H1 (cell line): ENCODE measurements around the gene GMCL2. TPM values are rescaled to one million over a fixed set of nuclear protein-coding genes. Genes with fewer than 3 reads are reported as not detected.

ENCODE experiments used
- CTCF ChIA-PET: fragments of 300-600 bp; sonication (Branson Sonifier 250); formaldehyde crosslinking; loops from one replicate; lab custom pipeline; 2021; ENCODE audit not compliant: partially characterized antibody; lab: Charles Lee
- POLR2A ChIA-PET: fragments of 300-600 bp; sonication (Branson Sonifier 250); formaldehyde crosslinking; loops from one replicate; lab custom pipeline; 2021; ENCODE audit warnings: inconsistent platforms; ENCODE audit not compliant: partially characterized antibody; lab: Charles Lee
- DNase-seq, 2 experiments: peaks; one replicate each; pipeline versions ENCODE4 v3.0.0 to v3.0.0-alpha.2; 2010 to 2022; ENCODE audit warnings: low spot score in 2 of 2, low read depth in 1 of 2, mixed read lengths in 1 of 2
- FAIRE-seq: peaks from 2 replicates; lab custom pipeline; 2011; peaks lifted over from hg19 to GRCh38; lab: Jason Lieb, UNC
- H2AFZ ChIP-seq: 2 replicates; pipeline ENCODE4 v1.8.1; 2012; ENCODE audit warnings: low read length, inconsistent platforms
- H2AK5ac ChIP-seq: 2 replicates; pipeline ENCODE4 v1.6.1; 2013; ENCODE audit warnings: low read depth, low read length
- H2BK120ac ChIP-seq: replicated peaks from 2 replicates; pipeline ENCODE3; 2013; ENCODE audit warnings: low read depth, low read length, inconsistent platforms
- H2BK12ac ChIP-seq: 2 replicates; pipeline ENCODE4 v1.6.1; 2013; ENCODE audit warnings: low read depth, low read length
- H2BK15ac ChIP-seq: 2 replicates; pipeline ENCODE4 v1.6.1; 2013; ENCODE audit warnings: low read length
- H2BK20ac ChIP-seq: 2 replicates; pipeline ENCODE4 v1.6.1; 2013; ENCODE audit warnings: low read length
- H2BK5ac ChIP-seq: 2 replicates; pipeline ENCODE4 v1.6.1; 2013; ENCODE audit warnings: low read depth, low read length
- H3K14ac ChIP-seq: 2 replicates; pipeline ENCODE4 v1.6.1; 2013; ENCODE audit warnings: inconsistent platforms; ENCODE audit not compliant: insufficient read length
- H3K18ac ChIP-seq: 2 replicates; pipeline ENCODE4 v1.6.1; 2013; ENCODE audit warnings: low read length; ENCODE audit errors: extremely low read depth
- H3K23ac ChIP-seq: 2 replicates; pipeline ENCODE4 v1.6.1; 2013; ENCODE audit warnings: inconsistent platforms; ENCODE audit not compliant: insufficient read length
- H3K23me2 ChIP-seq: 2 replicates; pipeline ENCODE4 v1.6.1; 2013; ENCODE audit warnings: low read depth, low read length
- H3K27ac ChIP-seq: 2 replicates; pipeline ENCODE4 v1.6.1; 2011; ENCODE audit warnings: low read depth, low read length, inconsistent platforms
- H3K27me3 ChIP-seq, 4 experiments: replicated peaks in 1 of 4; 1 replicate in 1 of 4; 2 replicates in 3 of 4; pipeline versions ENCODE4 v1.6.1 to v1.8.1; 2011 to 2013; ENCODE audit warnings: low read length in 3 of 4, mild to moderate bottlenecking in 3 of 4, inconsistent platforms in 2 of 4, mixed read lengths in 2 of 4, moderate library complexity in 1 of 4; ENCODE audit not compliant: control insufficient read depth in 3 of 4, insufficient read depth in 3 of 4; ENCODE audit errors: extremely low read depth in 1 of 4
- H3K36me3 ChIP-seq, 4 experiments: 2 replicates each; pipeline versions ENCODE4 v1.6.1 to v1.8.1; 2011 to 2013; ENCODE audit warnings: mild to moderate bottlenecking in 4 of 4, low read length in 3 of 4, moderate library complexity in 2 of 4, control low read depth in 1 of 4, inconsistent platforms in 1 of 4; ENCODE audit not compliant: insufficient read depth in 4 of 4, control insufficient read depth in 2 of 4
- H3K4ac ChIP-seq: replicated peaks from 2 replicates; pipeline ENCODE3; 2013; ENCODE audit warnings: low read length, low read depth, mixed read lengths, inconsistent platforms; ENCODE audit not compliant: insufficient read length
- H3K4me1 ChIP-seq, 4 experiments: replicated peaks in 1 of 4; 1 replicate in 1 of 4; 2 replicates in 3 of 4; pipeline versions ENCODE4 v1.6.1 to v1.8.1; 2011 to 2013; ENCODE audit warnings: low read length in 3 of 4, inconsistent platforms in 2 of 4, mixed read lengths in 1 of 4; ENCODE audit not compliant: insufficient read depth in 4 of 4, control insufficient read depth in 3 of 4
- H3K4me2 ChIP-seq, 2 experiments: 2 replicates each; pipeline versions ENCODE4 v1.6.1 to v1.8.1; 2011 to 2013; ENCODE audit warnings: low read depth in 2 of 2, low read length in 2 of 2, control low read depth in 1 of 2, inconsistent platforms in 1 of 2, mild to moderate bottlenecking in 1 of 2; ENCODE audit not compliant: insufficient read depth in 1 of 2
- H3K4me3 ChIP-seq, 4 experiments: fragments of 200-600, 300-600 bp in 1 of 4; sonication (generic), shearing (Covaris generic), sonication (Bioruptor Twin) in 1 of 4; 2 replicates each; pipeline versions ENCODE4 v1.5.1 to v1.8.1; 2011 to 2016; ENCODE audit warnings: low read length in 4 of 4, low read depth in 3 of 4, control low read depth in 2 of 4, inconsistent platforms in 2 of 4, mild to moderate bottlenecking in 2 of 4, mixed read lengths in 1 of 4, moderate library complexity in 1 of 4; ENCODE audit not compliant: insufficient read depth in 2 of 4; ENCODE audit errors: extremely low read depth in 1 of 4
- H3K56ac ChIP-seq: replicated peaks from 2 replicates; pipeline ENCODE3; 2013; ENCODE audit warnings: low read depth, mild to moderate bottlenecking, mixed read lengths, low read length, inconsistent platforms; ENCODE audit not compliant: insufficient read length
- H3K79me1 ChIP-seq: 2 replicates; pipeline ENCODE4 v1.6.1; 2013; ENCODE audit warnings: low read depth, low read length, control low read depth
- H3K79me2 ChIP-seq, 2 experiments: 2 replicates each; pipeline versions ENCODE4 v1.6.1 to v1.8.1; 2012 to 2013; ENCODE audit warnings: low read length in 2 of 2, mild to moderate bottlenecking in 2 of 2, inconsistent platforms in 1 of 2; ENCODE audit not compliant: insufficient read depth in 2 of 2, control insufficient read depth in 1 of 2
- H3K9ac ChIP-seq, 4 experiments: replicated peaks in 1 of 4; 1 replicate in 1 of 4; 2 replicates in 3 of 4; pipeline versions ENCODE4 v1.6.1 to v1.8.1; 2011 to 2013; ENCODE audit warnings: low read depth in 3 of 4, low read length in 3 of 4, control low read depth in 2 of 4, mild to moderate bottlenecking in 2 of 4, moderate library complexity in 2 of 4, inconsistent platforms in 1 of 4; ENCODE audit errors: extremely low read depth in 1 of 4
- H3K9me3 ChIP-seq, 2 experiments: 2 replicates each; pipeline versions ENCODE4 v1.6.1 to v1.8.1; 2012 to 2013; ENCODE audit warnings: mild to moderate bottlenecking in 2 of 2, moderate library complexity in 2 of 2, control low read depth in 1 of 2, inconsistent platforms in 1 of 2, low read depth in 1 of 2, low read length in 1 of 2, mixed read lengths in 1 of 2; ENCODE audit not compliant: insufficient read depth in 2 of 2
- H4K20me1 ChIP-seq, 2 experiments: replicated peaks in 1 of 2; 2 replicates each; pipeline versions ENCODE3 to v1.8.1; 2011 to 2013; ENCODE audit warnings: inconsistent platforms in 2 of 2, low read length in 2 of 2, mild to moderate bottlenecking in 1 of 2; ENCODE audit not compliant: insufficient read depth in 2 of 2, control insufficient read depth in 1 of 2
- H4K5ac ChIP-seq: 2 replicates; pipeline ENCODE4 v1.6.1; 2013; ENCODE audit warnings: low read length, low read depth, mixed read lengths, inconsistent platforms; ENCODE audit not compliant: insufficient read length
- H4K8ac ChIP-seq: 2 replicates; pipeline ENCODE4 v1.8.0; 2013; ENCODE audit warnings: mild to moderate bottlenecking, moderate library complexity, low read length, inconsistent platforms; ENCODE audit not compliant: insufficient read depth; ENCODE audit errors: extremely low read depth
- H4K91ac ChIP-seq: replicated peaks from 2 replicates; pipeline ENCODE3; 2013; ENCODE audit warnings: low read length, mixed read lengths, inconsistent platforms; ENCODE audit not compliant: insufficient read length
- ATF3 ChIP-seq: IDR thresholded peaks from 2 replicates; pipeline ENCODE4 v1.6.1; 2011; ENCODE audit warnings: low read depth, mild to moderate bottlenecking, low read length; ENCODE audit not compliant: insufficient read depth
- BACH1 ChIP-seq: IDR thresholded peaks from 2 replicates; pipeline ENCODE4 v1.6.1; 2012; ENCODE audit warnings: low read length, improper control_type of control experiment
- CEBPB ChIP-seq: IDR thresholded peaks from 2 replicates; pipeline ENCODE4 v1.6.1; 2012; ENCODE audit warnings: low read depth, low read length
- GTF2F1 ChIP-seq: IDR thresholded peaks from 2 replicates; pipeline ENCODE4 v1.6.1; 2012; ENCODE audit warnings: low read depth, low read length, improper control_type of control experiment, borderline replicate concordance
- KDM1A ChIP-seq: fragments of 200-600, 300-600 bp; sonication (generic); IDR thresholded peaks from 2 replicates; pipeline ENCODE4 v1.7.1; 2016; ENCODE audit warnings: mild to moderate bottlenecking, low read length, borderline replicate concordance
- POU5F1 ChIP-seq: IDR thresholded peaks from 2 replicates; pipeline ENCODE4 v1.6.1; 2011; ENCODE audit warnings: low read depth, mild to moderate bottlenecking, low read length, moderate library complexity
- RAD21 ChIP-seq, 2 experiments: IDR thresholded peaks in 1 of 2; conservative IDR thresholded peaks in 1 of 2; 2 replicates each; pipeline ENCODE4 v1.6.1; 2011; ENCODE audit warnings: low read depth in 2 of 2, low read length in 2 of 2, improper control_type of control experiment in 1 of 2, inconsistent platforms in 1 of 2, mild to moderate bottlenecking in 1 of 2, moderate library complexity in 1 of 2
- RFX5 ChIP-seq: IDR thresholded peaks from 2 replicates; pipeline ENCODE4 v1.6.1; 2011; ENCODE audit warnings: low read depth, low read length, improper control_type of control experiment, borderline replicate concordance
- RNF2 ChIP-seq: fragments of 200-900, 300-1000 bp; sonication (generic); IDR thresholded peaks from 2 replicates; pipeline ENCODE4 v1.7.1; 2016; ENCODE audit warnings: borderline replicate concordance, low read depth, mild to moderate bottlenecking, antibody characterized with exemption, low read length; ENCODE audit not compliant: poor library complexity, severe bottlenecking; ENCODE audit errors: missing control alignments
- RXRA ChIP-seq: IDR thresholded peaks from 2 replicates; pipeline ENCODE4 v1.6.1; 2011; ENCODE audit warnings: low read depth, mild to moderate bottlenecking, low read length, moderate library complexity; ENCODE audit not compliant: insufficient read depth
- SP1 ChIP-seq: IDR thresholded peaks from 2 replicates; pipeline ENCODE4 v1.6.1; 2011; ENCODE audit warnings: low read depth, low read length
- TAF7 ChIP-seq: optimal IDR thresholded peaks from 2 replicates; pipeline ENCODE3; 2011; ENCODE audit warnings: low read depth, mild to moderate bottlenecking, inconsistent platforms, low read length, moderate library complexity, borderline replicate concordance
- TEAD4 ChIP-seq: IDR thresholded peaks from 2 replicates; pipeline ENCODE4 v1.6.1; 2012; ENCODE audit warnings: low read depth, low read length, inconsistent platforms, mixed read lengths
- WGBS, 2 experiments: shearing (Covaris generic) in 1 of 2; methylation state at CpG; one replicate each; pipeline versions ENCODE4 v1.1.6 to v1.1.7; 2013 to 2015; ENCODE audit warnings: low lambda C conversion rate in 2 of 2, mixed read lengths in 2 of 2, inconsistent platforms in 1 of 2, low coverage in 1 of 2, missing lambda C conversion rate in 1 of 2; ENCODE audit not compliant: insufficient replicate concordance in 2 of 2, insufficient coverage in 1 of 2, insufficient read length in 1 of 2; ENCODE audit errors: extremely low coverage in 1 of 2, missing lambda C conversion rate in 1 of 2; 5-methylcytosine and 5-hydroxymethylcytosine counted together
- polyA plus RNA-seq, 7 experiments: library from polyadenylated mRNA; depleted of rRNA in 3 of 7; stranded (reverse) in 5 of 7; unstranded in 2 of 7; fragments of >200 nt in 5 of 7; fragments of 200-250 nt in 2 of 7; gene quantifications; 1 replicate in 5 of 7; 2 replicates in 1 of 7; 4 replicates in 1 of 7; pipeline versions ENCODE4 v1.2.1 to v1.2.3, GENCODE V29; 2011 to 2013; ENCODE audit warnings: missing spikeins in 2 of 7, mixed read lengths in 2 of 7
- total RNA-seq: library from RNA; stranded (reverse); fragmentation: NEBNext Ultra II Directional; extraction: Animal tissue kit (Norgen Biotek cat#: 25700); gene quantifications from 2 replicates; pipeline ENCODE4 v1.2.1, GENCODE V29; 2021

Gene GMCL2
- total and polyA plus RNA-seq, 2 of the 8 experiments (the other 6 are each of a cell fraction or from before 2014, with no cell fraction given) = 0.13 TPM; not detected in 1

- H2BK15ac ChIP-seq = no peak overlapping the region
- no peak overlapping the region for H3K4ac ChIP-seq
- DNase-seq (no peak), FAIRE-seq (no peak)
- no peak overlapping the region for H2BK12ac ChIP-seq
- no peak overlapping the region for H3K4me2 ChIP-seq
- H3K23me2 ChIP-seq = no peaks in the 10 kb centered on the region
- H3K18ac ChIP-seq = no peak overlapping the region
- no peaks in the 10 kb centered on the region for H3K79me1 ChIP-seq
- no peaks in the 10 kb centered on the region for H3K79me2 ChIP-seq
- no peak overlapping the region for H3K23ac ChIP-seq
- H3K4me1 ChIP-seq = peaks cover 0 to 2% (median 0%) of the 10 kb centered on the region in 4 experiments; a peak in 2 of 7 replicates
- H3K9ac ChIP-seq = no peak overlapping the region
- no peak overlapping the region for H4K91ac ChIP-seq
- no peak overlapping the region for H3K4me3 ChIP-seq
- ChIA-PET POLR2A (interaction anchor here (1.0 to 40.7 kb wide), 10 partner anchors 8 to 68 kb away, joined by 3 to 1250 read pairs (median 11); partner anchors contain the start of genes N4BP3, NHP2 and RMND5B), CTCF (interaction anchor here (0.9 to 24.6 kb wide), 10 partner anchors 7 to 65 kb away, joined by 3 to 515 read pairs (median 4); partner anchors contain the start of gene NHP2)
- no peaks in the 10 kb centered on the region for H3K9me3 ChIP-seq
- no peak overlapping the region for H4K8ac ChIP-seq
- H2BK120ac ChIP-seq = no peak overlapping the region
- no peak overlapping the region for H4K5ac ChIP-seq
- no peak overlapping the region for H2BK20ac ChIP-seq
- H4K20me1 ChIP-seq = peaks cover 9 to 20% of the 10 kb centered on the region in 2 experiments
- no peak overlapping the region for H2AK5ac ChIP-seq
- no peak overlapping the region for H3K27ac ChIP-seq
- WGBS, 2 experiments = 90% methylated on average over 18 of the region's 20 CpGs; no CpG with 5 or more reads in 1 of the 2 experiments
- H2AFZ ChIP-seq = no peak overlapping the region
- no peaks in the 10 kb centered on the region for H3K27me3 ChIP-seq
- no peak overlapping the region for H3K56ac ChIP-seq
- no peak overlapping the region for H2BK5ac ChIP-seq
- H3K36me3 ChIP-seq = peaks cover 19 to 77% (median 52%) of the 10 kb centered on the region in 4 experiments
- no peak overlapping the region for H3K14ac ChIP-seq
- TF ChIP-seq RXRA (no peak), RAD21 (IDR thresholded peaks at IDR 0.05 in 1 of 2, conservative IDR thresholded peaks at IDR 0.05 in 1 of 2; ENCODE audit: low read depth in 2 of 2, low read length in 2 of 2) (no peak), TAF7 (no peak), BACH1 (no peak), ATF3 (no peak), RFX5 (no peak), TEAD4 (no peak), SP1 (no peak), RNF2 (no peak), KDM1A (no peak), CEBPB (no peak), POU5F1 (no peak), GTF2F1 (no peak)
Measured at GRCh38 chr5:178142642-178143041, 44.5 kb downstream of the GMCL2 start.
